ENCODE measurements around the gene PDE8B. TPM values are rescaled to one million over a fixed set of nuclear protein-coding genes. Genes with fewer than 3 reads are reported as not detected.

The PDE8B gene
- total RNA-seq, 1 experiment from 2014 or later: not detected

DNA sequence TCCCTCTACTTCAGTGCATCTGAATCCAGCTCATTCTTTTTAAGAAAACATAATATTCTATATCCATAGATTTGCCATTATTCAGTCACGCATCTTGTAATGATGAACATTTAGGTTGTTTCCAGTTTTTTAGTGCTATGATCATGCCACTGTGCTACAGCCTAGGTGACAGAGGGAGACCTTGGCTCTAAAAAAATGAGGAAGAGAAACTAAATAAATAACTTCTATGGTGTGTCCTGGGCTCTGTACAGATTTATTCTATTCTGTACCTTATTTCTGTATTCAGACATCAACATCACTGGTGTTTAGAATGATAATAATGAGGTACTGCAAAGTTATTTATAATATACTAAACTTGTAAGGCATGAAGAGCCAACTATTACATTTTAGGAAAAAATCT, 45.9 kb downstream of the PDE8B start:
- Histone ChIP-seq H3K9ac (ENCODE audit: low read length) (no peak overlapping the region), H3K4me3 (ENCODE audit: low read length) (no peak overlapping the region), H4K20me1 (ENCODE audit: low read length) (no peaks in the 10 kb centered on the region), H2AFZ (ENCODE audit: low read length) (no peak overlapping the region), H3K9me3 (ENCODE audit: low read length) (no peaks in the 10 kb centered on the region), H3K4me2 (ENCODE audit: low read length) (no peak overlapping the region), H3K36me3 (ENCODE audit: low read depth, low read length) (no peaks in the 10 kb centered on the region), H3K79me2 (ENCODE audit: low read length) (no peaks in the 10 kb centered on the region), H3K27me3 (ENCODE audit: low read length) (peaks cover 14% of the 10 kb centered on the region; the same call in 1 of the 2 replicates), H3K27ac (ENCODE audit: low read length) (no peak overlapping the region), H3F3A (ENCODE audit: low read length, unreplicated experiment) (no peaks in the 10 kb centered on the region), H3K4me1 (ENCODE audit: insufficient read depth, low read length) (no peaks in the 10 kb centered on the region), H3K9me2 (replicated peaks; ENCODE audit: low read length) (no peaks in the 10 kb centered on the region)
- CTCF ChIA-PET: no interaction called here
- ATAC-seq (no peak), DNase-seq (no peak)
- intact Hi-C loops (cut with micrococcal nuclease): no loop called here
- TF ChIP-seq EZH2 (IDR thresholded peaks at IDR 0.05; ENCODE audit: low read length, unreplicated experiment) (no peak), CTCF (conservative IDR thresholded peaks at IDR 0.05; ENCODE audit: low read depth, low read length) (no peak), EZH2phosphoT487 (IDR thresholded peaks at IDR 0.05; ENCODE audit: borderline replicate concordance, low read length) (no peak)
- POLR2A ChIA-PET (ENCODE audit: unreplicated experiment): no interaction called here
- BruUV-seq (replicated peaks): no TSS peak

DNA sequence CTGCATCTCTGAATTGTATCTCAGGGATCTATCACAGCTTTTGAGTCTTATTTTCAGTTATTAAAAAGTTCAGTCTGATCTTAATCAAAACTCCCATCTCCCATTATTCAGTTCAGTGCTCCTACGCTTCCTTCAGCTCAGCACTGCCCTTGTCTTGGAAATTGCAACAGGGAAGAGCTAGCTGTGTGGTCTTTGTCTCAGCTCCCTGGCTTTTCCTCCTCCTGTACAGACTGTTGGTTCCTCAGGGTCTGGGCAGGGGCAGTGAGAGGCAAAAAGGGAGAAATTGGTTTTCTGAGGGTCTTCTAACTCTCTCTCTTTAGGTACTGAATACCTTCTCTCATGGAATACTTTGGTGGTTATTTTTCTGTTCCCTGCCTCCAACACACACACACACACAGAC, 48.2 kb downstream of the PDE8B start:
- TF ChIP-seq CTCF (conservative IDR thresholded peaks at IDR 0.05; ENCODE audit: low read depth, low read length) (no peak), EZH2 (IDR thresholded peaks at IDR 0.05; ENCODE audit: low read length, unreplicated experiment) (no peak), EZH2phosphoT487 (IDR thresholded peaks at IDR 0.05; ENCODE audit: borderline replicate concordance, low read length) (no peak)
- no peaks in the 10 kb centered on the region for H3K9me3 ChIP-seq (ENCODE audit: low read length)
- no peak overlapping the region for H3K9ac ChIP-seq (ENCODE audit: low read length)
- H3K79me2 ChIP-seq (ENCODE audit: low read length): no peaks in the 10 kb centered on the region
- no peak for ATAC-seq
- peaks cover 9% of the 10 kb centered on the region; the same call in 1 of the 2 replicates for H3K27me3 ChIP-seq (ENCODE audit: low read length)
- no TSS peak for BruUV-seq (replicated peaks)
- no peaks in the 10 kb centered on the region for H3F3A ChIP-seq (ENCODE audit: low read length, unreplicated experiment)
- POLR2A ChIA-PET (ENCODE audit: unreplicated experiment): no interaction called here
- H2AFZ ChIP-seq (ENCODE audit: low read length): no peak overlapping the region
- H3K4me3 ChIP-seq (ENCODE audit: low read length): no peak overlapping the region
- DNase-seq: no peak
- no peaks in the 10 kb centered on the region for H3K36me3 ChIP-seq (ENCODE audit: low read depth, low read length)
- no peaks in the 10 kb centered on the region for H3K4me1 ChIP-seq (ENCODE audit: insufficient read depth, low read length)
- no peaks in the 10 kb centered on the region for H3K9me2 ChIP-seq (replicated peaks; ENCODE audit: low read length)
- CTCF ChIA-PET: no interaction called here
- no peak overlapping the region for H3K27ac ChIP-seq (ENCODE audit: low read length)
- no peaks in the 10 kb centered on the region for H4K20me1 ChIP-seq (ENCODE audit: low read length)
- H3K4me2 ChIP-seq (ENCODE audit: low read length): no peak overlapping the region
- intact Hi-C loops (cut with micrococcal nuclease): no loop called here

GRCh38 chr5:77259476-77259875, 49.0 kb downstream of the PDE8B start:
- TF ChIP-seq EZH2 (IDR thresholded peaks at IDR 0.05; ENCODE audit: low read length, unreplicated experiment) (no peak), EZH2phosphoT487 (IDR thresholded peaks at IDR 0.05; ENCODE audit: borderline replicate concordance, low read length) (no peak), CTCF (conservative IDR thresholded peaks at IDR 0.05; ENCODE audit: low read depth, low read length) (no peak)
- Histone ChIP-seq H3K9me2 (replicated peaks; ENCODE audit: low read length) (no peaks in the 10 kb centered on the region), H3K27me3 (ENCODE audit: low read length) (peaks cover 4% of the 10 kb centered on the region; the same call in 1 of the 2 replicates), H3K9ac (ENCODE audit: low read length) (no peak overlapping the region), H3K36me3 (ENCODE audit: low read depth, low read length) (no peaks in the 10 kb centered on the region), H3K4me2 (ENCODE audit: low read length) (no peak overlapping the region), H2AFZ (ENCODE audit: low read length) (no peak overlapping the region), H3F3A (ENCODE audit: low read length, unreplicated experiment) (no peaks in the 10 kb centered on the region), H3K4me1 (ENCODE audit: insufficient read depth, low read length) (no peaks in the 10 kb centered on the region), H4K20me1 (ENCODE audit: low read length) (no peaks in the 10 kb centered on the region), H3K79me2 (ENCODE audit: low read length) (no peaks in the 10 kb centered on the region), H3K27ac (ENCODE audit: low read length) (no peak overlapping the region), H3K9me3 (ENCODE audit: low read length) (no peaks in the 10 kb centered on the region), H3K4me3 (ENCODE audit: low read length) (no peak overlapping the region)
- ChIA-PET POLR2A (ENCODE audit: unreplicated experiment) (no interaction called here), CTCF (no interaction called here)
- no TSS peak for BruUV-seq (replicated peaks)
- ATAC-seq: no peak
- intact Hi-C loops (cut with micrococcal nuclease): no loop called here
- no peak for DNase-seq
